ENCODE measurements around the gene NDUFAF2. TPM values are rescaled to one million over a fixed set of nuclear protein-coding genes. Genes with fewer than 3 reads are reported as not detected.

Gene NDUFAF2
- total and polyA plus RNA-seq, 7 donors, result 32.1 to 87.2 (median 57.4) TPM

DNA sequence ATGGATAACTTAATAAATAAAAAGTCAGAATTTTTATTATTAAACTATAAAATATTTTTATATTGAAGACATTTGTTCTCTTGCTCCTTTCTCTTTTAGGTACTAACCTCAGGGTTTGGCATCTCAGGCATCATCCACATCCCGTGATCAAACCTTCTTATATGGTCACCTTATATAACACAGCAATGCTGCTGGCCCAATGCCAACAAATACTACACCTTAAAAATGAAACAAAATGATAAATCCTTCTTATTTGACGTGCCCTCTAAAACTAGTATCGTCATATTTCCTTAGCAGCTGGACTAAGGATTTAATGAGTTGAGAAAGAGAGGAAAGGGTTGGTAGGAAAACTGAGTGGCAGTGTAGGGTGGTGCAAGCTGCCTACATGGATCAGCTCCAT, 56.6 kb downstream of the NDUFAF2 start:
- Histone ChIP-seq H3K36me3 (ENCODE audit: insufficient read depth in 1 of 2, low read depth in 1 of 2) (no peaks in the 10 kb centered on the region), H3K9me3 (no peaks in the 10 kb centered on the region), H3K27ac (no peak overlapping the region), H3K4me1 (peaks cover 19% of the 10 kb centered on the region), H3K27me3 (ENCODE audit: insufficient read depth in 3 of 3, low read length in 2 of 3) (no peaks in the 10 kb centered on the region), H3K4me3 (no peak overlapping the region)
- 66 to 72% (median 66%) methylated on average over 3 of the region's 3 CpGs for WGBS, 3 donors
- DNase-seq (no peak), ATAC-seq (no peak)
- intact Hi-C loops (cut with DNase I), result no loop called here
- TF ChIP-seq, protein P1, sequence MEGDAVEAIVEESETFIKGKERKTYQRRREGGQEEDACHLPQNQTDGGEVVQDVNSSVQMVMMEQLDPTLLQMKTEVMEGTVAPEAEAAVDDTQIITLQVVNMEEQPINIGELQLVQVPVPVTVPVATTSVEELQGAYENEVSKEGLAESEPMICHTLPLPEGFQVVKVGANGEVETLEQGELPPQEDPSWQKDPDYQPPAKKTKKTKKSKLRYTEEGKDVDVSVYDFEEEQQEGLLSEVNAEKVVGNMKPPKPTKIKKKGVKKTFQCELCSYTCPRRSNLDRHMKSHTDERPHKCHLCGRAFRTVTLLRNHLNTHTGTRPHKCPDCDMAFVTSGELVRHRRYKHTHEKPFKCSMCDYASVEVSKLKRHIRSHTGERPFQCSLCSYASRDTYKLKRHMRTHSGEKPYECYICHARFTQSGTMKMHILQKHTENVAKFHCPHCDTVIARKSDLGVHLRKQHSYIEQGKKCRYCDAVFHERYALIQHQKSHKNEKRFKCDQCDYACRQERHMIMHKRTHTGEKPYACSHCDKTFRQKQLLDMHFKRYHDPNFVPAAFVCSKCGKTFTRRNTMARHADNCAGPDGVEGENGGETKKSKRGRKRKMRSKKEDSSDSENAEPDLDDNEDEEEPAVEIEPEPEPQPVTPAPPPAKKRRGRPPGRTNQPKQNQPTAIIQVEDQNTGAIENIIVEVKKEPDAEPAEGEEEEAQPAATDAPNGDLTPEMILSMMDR (IDR thresholded peaks at IDR 0.05), result no peak

DNA sequence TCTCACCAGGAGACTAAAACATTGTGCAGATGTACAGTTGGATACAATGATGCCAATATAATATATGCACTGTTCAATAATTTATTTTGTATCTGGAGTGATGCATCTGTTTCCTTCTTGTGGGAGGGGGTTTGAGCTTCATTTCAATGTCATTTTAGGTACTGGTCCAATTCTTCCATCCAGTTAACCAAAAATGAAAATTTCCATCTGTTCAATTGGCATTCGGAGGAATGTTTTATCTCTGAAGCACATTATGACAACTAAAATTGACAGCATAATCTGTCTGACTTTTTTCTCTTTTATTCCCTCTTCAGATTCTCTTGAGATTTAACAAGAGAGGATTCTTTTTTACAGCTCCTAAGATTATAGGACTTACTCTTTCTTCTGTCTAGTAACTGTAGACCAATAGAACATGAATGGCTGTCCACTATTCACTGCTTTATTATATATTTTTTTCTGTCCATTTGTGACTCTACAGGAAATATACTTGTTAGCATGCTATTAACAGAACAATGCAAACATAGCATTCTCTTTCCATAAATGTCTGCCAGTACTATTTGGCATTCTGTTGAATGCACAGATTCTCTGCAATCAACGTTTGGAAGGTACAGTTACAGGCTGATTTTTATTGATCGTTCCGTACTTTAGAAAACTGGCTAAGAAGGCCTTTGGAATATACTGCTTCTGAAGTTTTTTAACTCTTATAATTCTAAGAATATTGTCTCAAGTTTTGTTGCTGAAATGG, 57.8 kb downstream of the NDUFAF2 start:
- ATAC-seq (no peak), DNase-seq (no peak)
- Histone ChIP-seq H3K9me3 (no peaks in the 10 kb centered on the region), H3K27me3 (ENCODE audit: insufficient read depth in 3 of 3, low read length in 2 of 3) (no peaks in the 10 kb centered on the region), H3K4me1 (peaks cover 19% of the 10 kb centered on the region), H3K36me3 (ENCODE audit: insufficient read depth in 1 of 2, low read depth in 1 of 2) (no peaks in the 10 kb centered on the region), H3K4me3 (no peak overlapping the region), H3K27ac (no peak overlapping the region)
- 52 to 66% (median 52%) methylated on average over 4 of the region's 4 CpGs for WGBS, 3 donors
- TF ChIP-seq, protein P1 (IDR thresholded peaks at IDR 0.05), result no peak
- intact Hi-C loops (cut with DNase I), result no loop called here

DNA sequence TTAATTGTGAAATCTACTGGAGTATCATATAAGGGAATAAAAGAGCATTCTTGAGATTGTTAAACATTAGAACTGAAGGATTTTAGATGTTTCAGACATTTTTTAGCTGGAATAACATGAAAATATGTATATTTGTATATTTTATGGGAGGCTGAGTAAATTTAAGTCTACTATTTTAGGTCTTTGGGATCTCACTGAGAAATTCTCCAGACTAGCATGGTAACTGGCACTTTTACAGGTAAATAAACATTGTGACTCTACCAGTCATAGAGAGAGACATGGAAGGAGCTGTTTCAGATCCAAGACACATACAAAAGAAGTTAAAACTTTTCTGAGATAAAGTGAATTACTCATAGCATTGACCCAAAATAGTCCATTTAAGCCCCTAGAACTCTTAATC, 59.4 kb downstream of the NDUFAF2 start:
- intact Hi-C loops (cut with DNase I), result no loop called here
- Histone ChIP-seq H3K27ac (no peak overlapping the region), H3K4me3 (no peak overlapping the region), H3K9me3 (no peaks in the 10 kb centered on the region), H3K4me1 (peaks cover 19% of the 10 kb centered on the region), H3K27me3 (ENCODE audit: insufficient read depth in 3 of 3, low read length in 2 of 3) (no peaks in the 10 kb centered on the region), H3K36me3 (ENCODE audit: insufficient read depth in 1 of 2, low read depth in 1 of 2) (no peaks in the 10 kb centered on the region)
- TF ChIP-seq, protein P1 (IDR thresholded peaks at IDR 0.05), result no peak
- ATAC-seq, result no peak
- no peak for DNase-seq

DNA sequence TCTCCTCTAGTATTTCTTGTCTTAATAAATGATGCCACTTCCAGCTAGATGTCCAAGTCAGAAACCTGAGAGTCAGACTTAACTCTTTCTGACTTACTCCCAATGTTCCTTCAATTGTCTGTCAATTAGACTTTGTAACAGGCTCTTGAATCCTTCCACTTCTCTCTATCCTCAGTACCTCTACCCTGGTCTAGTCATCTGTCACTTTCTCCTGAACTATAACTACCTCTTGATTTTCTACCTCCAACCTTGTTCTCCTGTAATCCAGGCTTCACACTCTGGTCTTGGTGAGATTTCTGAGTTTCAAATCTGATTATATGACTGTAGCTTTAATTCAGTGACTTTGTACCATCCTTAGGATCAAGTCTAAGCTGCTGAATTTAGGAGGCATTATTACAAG, 64.9 kb downstream of the NDUFAF2 start:
- Histone ChIP-seq H3K4me1 (no peaks in the 10 kb centered on the region), H3K36me3 (ENCODE audit: insufficient read depth in 1 of 2, low read depth in 1 of 2) (no peaks in the 10 kb centered on the region), H3K9me3 (no peaks in the 10 kb centered on the region), H3K4me3 (no peak overlapping the region), H3K27ac (no peak overlapping the region), H3K27me3 (ENCODE audit: insufficient read depth in 3 of 3, low read length in 2 of 3) (no peaks in the 10 kb centered on the region)
- TF ChIP-seq, protein P1 (IDR thresholded peaks at IDR 0.05), result no peak
- ATAC-seq, result no peak
- DNase-seq, result no peak
- intact Hi-C loops (cut with DNase I), result no loop called here

All from psoas muscle (tissue), 8 donors.